Mesendoderm (in vitro differentiated cells): ENCODE data around the gene FAM161A.
"Not testable (repeated sequence)": the region's sequence is repeated elsewhere in the genome, so short reads cannot be mapped to it uniquely, and the experiment has no call there.

Experiments
- DNase-seq: peaks from one replicate; pipeline ENCODE4 v3.0.0; 2013
- H2AK5ac ChIP-seq: 2 replicates; pipeline ENCODE4 v1.6.1; 2013; ENCODE audit warnings: low read length, inconsistent platforms
- H2BK120ac ChIP-seq: 2 replicates; pipeline ENCODE4 v1.6.1; 2013; ENCODE audit warnings: low read depth, mild to moderate bottlenecking, low read length, moderate library complexity, mixed read lengths
- H2BK15ac ChIP-seq: replicated peaks from 2 replicates; pipeline ENCODE4 v1.6.1; 2013; ENCODE audit warnings: low read depth, mild to moderate bottlenecking, moderate library complexity
- H2BK5ac ChIP-seq: 2 replicates; pipeline ENCODE4 v1.6.1; 2013; ENCODE audit warnings: low read length, inconsistent platforms
- H3K18ac ChIP-seq: 2 replicates; pipeline ENCODE4 v1.6.1; 2013; ENCODE audit warnings: mild to moderate bottlenecking, low read length, mixed read lengths
- H3K23ac ChIP-seq: one replicate; pipeline ENCODE4 v1.6.1; 2013; ENCODE audit warnings: low read length
- H3K27ac ChIP-seq: 2 replicates; pipeline ENCODE4 v1.5.1; 2013; ENCODE audit warnings: low read depth, mild to moderate bottlenecking, inconsistent platforms, low read length, moderate library complexity
- H3K27me3 ChIP-seq: 2 replicates; pipeline ENCODE4 v1.6.1; 2013; ENCODE audit warnings: low read length, control low read depth, mild to moderate bottlenecking, inconsistent platforms; ENCODE audit not compliant: insufficient read depth, poor library complexity
- H3K36me3 ChIP-seq: 2 replicates; pipeline ENCODE4 v1.6.1; 2013; ENCODE audit warnings: low read length, inconsistent platforms; ENCODE audit not compliant: control insufficient read depth, insufficient read depth
- H3K4ac ChIP-seq: one replicate; pipeline ENCODE4 v1.6.1; 2013; ENCODE audit warnings: low read depth, mild to moderate bottlenecking, low read length, moderate library complexity
- H3K4me1 ChIP-seq: 2 replicates; pipeline ENCODE4 v1.6.1; 2013; ENCODE audit warnings: low read depth, low read length, inconsistent platforms; ENCODE audit not compliant: control insufficient read depth
- H3K4me2 ChIP-seq: 2 replicates; pipeline ENCODE4 v1.6.1; 2013; ENCODE audit warnings: low read length
- H3K4me3 ChIP-seq: 2 replicates; pipeline ENCODE4 v1.5.1; 2013; ENCODE audit warnings: mild to moderate bottlenecking, low read length
- H3K56ac ChIP-seq: one replicate; pipeline ENCODE4 v1.6.1; 2013; ENCODE audit warnings: low read length
- H3K79me1 ChIP-seq: 2 replicates; pipeline ENCODE4 v1.6.1; 2013; ENCODE audit warnings: low read length, inconsistent platforms
- H3K79me2 ChIP-seq: 2 replicates; pipeline ENCODE4 v1.6.1; 2013; ENCODE audit warnings: mild to moderate bottlenecking, low read length; ENCODE audit not compliant: control insufficient read depth, insufficient read depth
- H3K9ac ChIP-seq: 2 replicates; pipeline ENCODE4 v1.6.1; 2013; ENCODE audit warnings: low read length, inconsistent platforms
- H4K5ac ChIP-seq: one replicate; pipeline ENCODE4 v1.6.1; 2013; ENCODE audit warnings: low read length
- H4K8ac ChIP-seq: one replicate; pipeline ENCODE4 v1.6.1; 2013; ENCODE audit warnings: low read depth, mild to moderate bottlenecking, control low read depth, low read length, moderate library complexity
- WGBS: extraction: QIAGEN DNeasy Blood & Tissue Kit; methylation state at CpG from one replicate; pipeline ENCODE4 v1.1.7; 2013; ENCODE audit warnings: low lambda C conversion rate, missing lambda C conversion rate; ENCODE audit not compliant: insufficient coverage; ENCODE audit errors: extremely low coverage; 5-methylcytosine and 5-hydroxymethylcytosine counted together

Gene FAM161A

GRCh38 chr2:61807036-61807757, 46.7 kb downstream of the FAM161A start:
- H3K27ac ChIP-seq, result no peak overlapping the region
- H2BK120ac ChIP-seq, result no peak overlapping the region
- no peaks in the 10 kb centered on the region for H3K27me3 ChIP-seq
- H3K79me2 ChIP-seq, result no peaks in the 10 kb centered on the region
- no peak overlapping the region for H3K18ac ChIP-seq
- H4K8ac ChIP-seq, result no peak overlapping the region
- H3K4ac ChIP-seq, result no peak overlapping the region
- no peaks in the 10 kb centered on the region for H3K4me1 ChIP-seq
- H3K9ac ChIP-seq, result no peak overlapping the region
- 100% methylated on average over 1 of the region's 3 CpGs for WGBS
- H2BK5ac ChIP-seq, result no peak overlapping the region
- H3K4me2 ChIP-seq, result no peak overlapping the region
- no peak overlapping the region for H3K56ac ChIP-seq
- H4K5ac ChIP-seq, result no peak overlapping the region
- no peaks in the 10 kb centered on the region for H3K79me1 ChIP-seq
- no peak overlapping the region for H2BK15ac ChIP-seq
- H3K4me3 ChIP-seq, result no peak overlapping the region
- no peaks in the 10 kb centered on the region for H3K36me3 ChIP-seq
- no peak overlapping the region for H3K23ac ChIP-seq
- H2AK5ac ChIP-seq, result no peak overlapping the region
- no peak for DNase-seq

DNA sequence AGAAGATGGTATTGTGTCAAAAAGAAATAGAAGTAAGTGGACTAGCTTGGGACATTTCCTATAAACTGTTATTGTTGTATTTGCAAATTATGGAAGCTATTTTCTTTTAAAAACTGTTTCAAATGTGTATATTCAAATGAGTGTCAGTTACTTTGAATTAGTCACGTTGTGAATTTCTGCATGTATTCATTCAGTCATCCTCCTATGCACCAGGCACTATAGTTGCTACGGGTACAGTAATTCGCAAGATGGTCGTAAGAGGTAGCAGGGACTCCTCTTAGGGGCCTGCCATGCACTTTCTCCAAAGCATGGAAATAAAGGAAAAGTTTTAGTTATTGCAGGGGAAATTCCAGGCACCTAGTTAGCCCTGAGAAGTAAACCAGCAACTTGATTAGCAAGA, 51.3 kb downstream of the FAM161A start:
- no peaks in the 10 kb centered on the region for H3K36me3 ChIP-seq
- no peak for DNase-seq
- H3K27me3 ChIP-seq, result no peaks in the 10 kb centered on the region
- H3K23ac ChIP-seq, result no peak overlapping the region
- H3K27ac ChIP-seq, result no peak overlapping the region
- no peak overlapping the region for H4K8ac ChIP-seq
- no peaks in the 10 kb centered on the region for H3K79me2 ChIP-seq
- no peak overlapping the region for H2BK120ac ChIP-seq
- no peaks in the 10 kb centered on the region for H3K4me1 ChIP-seq
- no peak overlapping the region for H3K56ac ChIP-seq
- H3K79me1 ChIP-seq, result no peaks in the 10 kb centered on the region
- no peak overlapping the region for H3K18ac ChIP-seq
- no peak overlapping the region for H3K4ac ChIP-seq
- no CpG with 5 or more reads among the region's 4 CpGs for WGBS
- H2AK5ac ChIP-seq, result no peak overlapping the region
- no peak overlapping the region for H4K5ac ChIP-seq
- H3K9ac ChIP-seq, result no peak overlapping the region
- H2BK15ac ChIP-seq, result no peak overlapping the region
- no peak overlapping the region for H2BK5ac ChIP-seq
- H3K4me2 ChIP-seq, result no peak overlapping the region
- no peak overlapping the region for H3K4me3 ChIP-seq

DNA sequence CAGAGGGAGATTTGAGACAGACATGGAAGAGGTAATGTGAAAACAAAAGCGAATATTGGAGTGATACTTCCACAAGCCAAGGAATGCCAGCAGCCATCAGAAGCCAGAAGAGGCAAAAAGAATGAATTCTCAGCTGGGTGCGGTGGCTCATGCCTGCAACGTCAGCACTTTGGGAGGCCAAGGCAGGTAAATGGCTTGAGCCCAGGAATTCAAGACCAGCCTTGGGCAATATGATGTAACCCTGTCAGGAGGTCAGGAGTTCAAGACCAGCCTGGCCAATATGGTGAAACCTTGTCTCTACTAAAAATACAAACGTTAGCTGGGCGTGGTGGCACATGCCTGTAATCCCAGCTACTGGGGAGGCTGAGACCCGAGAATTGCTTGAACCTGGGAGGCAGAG, 54.8 kb downstream of the FAM161A start:
- DNase-seq, result no peak
- no CpG with 5 or more reads among the region's 6 CpGs for WGBS

DNA sequence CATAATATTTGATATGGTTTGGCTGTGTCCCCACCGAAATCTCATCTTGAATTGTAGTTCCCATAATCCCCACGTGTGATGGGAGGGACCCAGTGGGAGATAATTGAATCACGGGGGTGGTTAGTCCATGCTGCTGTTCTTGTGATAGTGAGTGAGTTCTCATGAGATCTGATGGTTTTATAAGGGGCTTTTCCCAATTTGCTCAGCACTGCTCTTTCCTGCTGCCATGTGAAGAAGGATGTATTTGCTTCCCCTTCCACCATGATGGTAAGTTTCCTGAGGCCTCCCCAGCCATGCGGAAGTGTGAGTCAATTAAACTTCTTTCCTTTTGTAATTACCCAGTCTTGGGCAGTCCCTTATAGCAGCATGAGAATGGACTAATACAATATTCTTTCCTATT, 56.4 kb downstream of the FAM161A start:
- not testable (repeated sequence) for H3K4me2 ChIP-seq, DNase-seq, H2AK5ac ChIP-seq, H2BK15ac ChIP-seq, H3K79me2 ChIP-seq, H3K36me3 ChIP-seq, H3K4me3 ChIP-seq, H4K5ac ChIP-seq, H3K4me1 ChIP-seq, H3K4ac ChIP-seq, H3K56ac ChIP-seq, H3K9ac ChIP-seq, H3K27ac ChIP-seq, H3K23ac ChIP-seq, H3K79me1 ChIP-seq, H3K18ac ChIP-seq, H4K8ac ChIP-seq, H3K27me3 ChIP-seq, H2BK5ac ChIP-seq, H2BK120ac ChIP-seq
- WGBS, result no CpG with 5 or more reads among the region's 4 CpGs

More for the DNA sequence above, 54.8 kb downstream of the FAM161A start:
- Histone ChIP-seq H2BK120ac (no peak overlapping the region), H3K4me3 (no peak overlapping the region), H2AK5ac (no peak overlapping the region), H2BK15ac (no peak overlapping the region), H4K5ac (no peak overlapping the region), H3K27me3 (no peaks in the 10 kb centered on the region), H3K4me1 (no peaks in the 10 kb centered on the region), H3K4me2 (no peak overlapping the region), H3K4ac (no peak overlapping the region), H3K18ac (no peak overlapping the region), H3K36me3 (no peaks in the 10 kb centered on the region), H4K8ac (no peak overlapping the region), H3K79me2 (no peaks in the 10 kb centered on the region), H3K27ac (no peak overlapping the region), H2BK5ac (no peak overlapping the region), H3K56ac (no peak overlapping the region), H3K9ac (no peak overlapping the region), H3K79me1 (no peaks in the 10 kb centered on the region), H3K23ac (no peak overlapping the region)

DNA sequence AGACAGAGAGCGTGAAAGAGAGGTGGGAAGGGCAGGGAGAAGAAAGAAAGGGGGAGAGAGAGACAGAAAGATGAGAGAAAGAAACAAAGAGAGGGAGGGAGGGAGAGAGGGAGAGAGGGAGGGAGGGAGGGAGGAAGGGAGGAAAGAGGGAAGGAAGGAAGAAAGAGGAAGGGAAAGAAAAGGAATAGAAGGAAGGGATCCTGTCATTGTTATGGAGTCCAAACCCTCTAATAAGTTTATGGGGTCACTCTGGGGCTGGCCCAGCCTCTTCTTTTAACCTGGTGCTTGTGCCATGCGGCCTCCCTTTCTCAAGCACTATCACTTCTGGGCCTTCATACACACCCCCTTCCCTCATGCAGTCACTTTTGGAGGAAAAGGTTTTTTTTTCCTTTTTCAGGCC, 58.5 kb downstream of the FAM161A start:
- Histone ChIP-seq H3K27ac (no peak overlapping the region), H3K18ac (no peak overlapping the region), H3K23ac (no peak overlapping the region), H3K56ac (no peak overlapping the region), H3K9ac (no peak overlapping the region), H2BK5ac (no peak overlapping the region), H4K5ac (no peak overlapping the region), H3K79me1 (no peaks in the 10 kb centered on the region), H3K4me2 (no peak overlapping the region), H3K36me3 (no peaks in the 10 kb centered on the region), H2BK15ac (no peak overlapping the region), H3K4ac (no peak overlapping the region), H3K27me3 (no peaks in the 10 kb centered on the region), H3K4me1 (no peaks in the 10 kb centered on the region), H2AK5ac (no peak overlapping the region), H4K8ac (no peak overlapping the region), H3K4me3 (no peak overlapping the region), H3K79me2 (no peaks in the 10 kb centered on the region), H2BK120ac (no peak overlapping the region)
- no peak for DNase-seq
- WGBS, result no CpG with 5 or more reads among the region's 2 CpGs

DNA sequence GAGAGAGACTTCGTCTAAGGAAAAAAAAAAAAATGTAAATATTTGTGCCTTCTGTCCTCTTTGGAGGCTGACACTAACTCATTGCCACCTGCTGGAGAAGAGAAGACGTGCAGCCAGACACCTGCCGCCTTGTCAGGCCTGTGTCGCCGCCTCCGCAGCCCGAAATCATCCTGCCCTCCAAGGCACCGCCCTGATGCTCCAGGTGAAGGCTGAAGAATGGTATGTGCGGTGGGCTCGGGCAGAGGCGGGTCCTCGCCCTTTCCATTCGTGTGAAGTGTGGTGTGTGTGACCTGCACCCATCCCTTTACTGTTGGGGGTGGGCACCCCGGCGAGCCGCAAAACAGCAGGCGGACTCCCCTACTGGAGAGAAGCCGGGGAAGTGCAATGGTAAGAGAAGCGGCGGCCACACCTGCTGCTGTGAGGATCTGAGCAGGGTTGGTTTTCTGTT, 60.4 kb downstream of the FAM161A start:
- no peaks in the 10 kb centered on the region for H3K79me1 ChIP-seq
- no CpG with 5 or more reads among the region's 20 CpGs for WGBS
- peak; percentile 85 for DNase-seq
- H3K4me1 ChIP-seq, result no peaks in the 10 kb centered on the region
- H3K18ac ChIP-seq, result no peak overlapping the region
- no peak overlapping the region for H2BK15ac ChIP-seq
- no peak overlapping the region for H3K4ac ChIP-seq
- H3K36me3 ChIP-seq, result no peaks in the 10 kb centered on the region
- no peak overlapping the region for H4K5ac ChIP-seq
- H3K27me3 ChIP-seq, result no peaks in the 10 kb centered on the region
- no peak overlapping the region for H4K8ac ChIP-seq
- H3K56ac ChIP-seq, result no peak overlapping the region
- H3K4me3 ChIP-seq, result no peak overlapping the region
- no peak overlapping the region for H3K9ac ChIP-seq
- no peak overlapping the region for H2AK5ac ChIP-seq
- H2BK5ac ChIP-seq, result no peak overlapping the region
- H2BK120ac ChIP-seq, result no peak overlapping the region
- no peak overlapping the region for H3K23ac ChIP-seq
- no peaks in the 10 kb centered on the region for H3K79me2 ChIP-seq
- H3K4me2 ChIP-seq, result peak overlapping the region; percentile 50
- no peak overlapping the region for H3K27ac ChIP-seq
